ENCODE data around the gene VIPR1.

- no peak for TF ChIP-seq EZH2phosphoT487 (IDR thresholded peaks at IDR 0.05; ENCODE audit: insufficient read depth, low read depth)
- TF ChIP-seq EZH2 (IDR thresholded peaks at IDR 0.05; ENCODE audit: insufficient read depth, poor library complexity, severe bottlenecking), result no peak
Measured at GRCh38 chr3:42497009-42497731, 5.3 kb upstream of the VIPR1 start.

Measured in GM23248 (cell line).